Measurements from ENCODE around the gene OR52W1.
"Not testable (repeated sequence)": the region's sequence is repeated elsewhere in the genome, so short reads cannot be mapped to it uniquely, and the experiment has no call there.

The OR52W1 gene

DNA sequence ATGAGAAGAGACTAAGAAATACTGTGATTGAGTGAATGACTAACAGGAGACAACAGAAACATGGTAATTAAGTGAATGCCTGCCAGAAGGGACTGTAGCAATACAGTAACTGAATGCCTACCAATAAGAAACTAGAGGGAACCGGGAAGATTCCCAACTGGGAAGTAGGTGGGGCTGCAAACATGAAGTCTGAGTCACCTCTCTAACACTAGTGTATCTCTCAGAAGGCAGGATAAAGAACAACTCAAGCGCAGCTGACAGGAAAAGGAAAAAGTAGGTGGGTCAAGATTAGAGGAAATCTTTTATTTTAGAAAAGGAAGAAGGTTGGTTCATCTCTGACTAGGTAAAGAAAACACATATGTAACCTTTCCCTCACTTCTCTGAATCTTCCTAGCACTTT lies 20.3 kb downstream of the OR52W1 start:
- no peak for DNase-seq

DNA sequence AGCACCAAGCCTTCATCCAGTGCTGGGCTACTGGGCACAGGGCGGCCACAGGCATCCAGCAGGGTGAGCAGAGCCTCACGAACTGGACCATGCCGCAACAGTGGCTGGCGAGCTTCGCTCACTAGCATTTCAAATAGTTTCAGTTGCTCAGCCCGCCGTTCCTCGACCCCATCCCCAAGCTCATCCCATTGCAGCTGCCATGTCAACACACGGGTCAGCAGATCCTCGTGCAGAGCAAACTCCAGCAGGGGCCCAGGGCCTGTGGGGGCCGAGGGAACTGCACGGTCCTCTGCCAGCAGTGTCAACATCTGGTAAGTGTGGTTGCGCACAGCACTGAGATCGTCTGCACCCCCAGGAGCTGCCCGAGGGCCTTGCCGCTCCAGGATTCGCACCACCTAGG lies 24.8 kb downstream of the OR52W1 start:
- no peak for DNase-seq

DNA sequence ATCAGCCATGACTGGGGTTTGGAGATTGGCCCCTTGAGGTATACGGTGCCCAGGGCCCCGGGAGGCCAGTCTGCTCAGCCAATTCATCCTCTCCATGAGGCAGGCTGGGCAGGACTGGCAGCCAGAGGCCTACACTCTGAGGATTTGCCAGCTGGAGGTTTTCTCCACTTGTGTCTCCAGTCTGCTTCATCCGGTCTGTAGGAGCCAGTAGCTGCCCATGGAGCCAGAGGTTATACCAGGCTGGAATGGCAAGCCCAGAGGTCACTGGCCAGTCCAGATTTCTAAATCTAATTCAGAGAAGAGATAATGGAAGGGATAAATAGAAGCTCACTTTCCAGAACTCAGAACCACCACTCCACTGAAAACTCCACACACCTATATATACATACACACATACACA lies 25.4 kb downstream of the OR52W1 start:
- DNase-seq: no peak

DNA sequence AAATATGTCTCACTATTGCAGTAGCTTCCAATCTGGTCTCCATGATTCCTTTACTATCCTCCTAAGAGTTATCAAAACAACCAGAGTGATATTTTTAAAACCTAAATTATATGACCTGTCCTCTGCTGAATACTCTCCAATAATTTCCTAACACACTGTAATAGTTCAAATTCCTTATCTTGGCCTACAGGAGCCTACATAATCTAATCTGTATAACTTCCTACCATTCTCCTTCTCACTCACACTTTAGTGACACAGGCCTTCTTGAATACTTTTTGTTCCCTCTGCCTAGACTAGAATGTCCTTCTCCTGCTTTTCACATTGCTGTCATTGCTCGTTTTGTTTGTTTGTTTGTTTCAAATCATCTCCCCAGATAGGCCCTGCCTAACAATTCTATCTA lies 26.0 kb downstream of the OR52W1 start:
- DNase-seq: no peak

DNA sequence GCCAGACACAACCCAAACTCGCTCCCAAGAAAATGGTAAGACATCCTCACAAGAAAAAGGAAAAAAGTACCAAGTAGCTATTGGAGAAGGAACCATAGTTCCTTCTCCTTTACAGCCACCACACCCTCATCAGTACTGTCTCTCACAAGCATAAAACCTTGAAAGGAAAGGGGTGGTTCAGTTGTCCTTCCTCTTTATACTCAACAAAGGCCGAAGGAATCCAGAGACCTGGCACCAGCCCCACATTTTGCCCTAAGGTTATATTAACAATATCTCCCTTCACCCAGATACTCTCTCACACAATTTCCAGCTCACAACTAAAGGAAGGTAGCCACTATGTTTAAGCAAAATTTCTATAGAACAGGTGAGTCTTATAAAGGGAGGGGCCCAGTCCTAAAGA lies 26.9 kb downstream of the OR52W1 start:
- no peak for DNase-seq

DNA sequence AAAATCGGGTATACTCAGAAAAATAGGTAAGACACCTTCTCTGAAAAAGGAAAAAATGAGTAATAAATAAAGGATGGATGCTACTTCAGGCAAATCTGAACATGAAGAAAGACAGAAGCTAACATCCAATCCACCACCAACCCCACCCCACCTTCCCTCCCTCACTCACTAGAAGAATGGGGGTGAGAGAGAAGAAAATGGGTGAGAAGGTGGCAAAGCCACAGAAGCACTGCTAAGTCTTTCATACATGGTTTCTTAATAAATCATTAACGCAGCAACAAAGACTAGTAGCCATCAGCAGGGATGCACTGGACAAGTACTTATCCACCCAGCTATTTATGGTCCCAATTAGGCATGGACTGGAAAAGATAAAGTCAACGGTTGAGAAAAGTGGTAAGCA lies 29.5 kb downstream of the OR52W1 start:
- no peak for DNase-seq

DNA sequence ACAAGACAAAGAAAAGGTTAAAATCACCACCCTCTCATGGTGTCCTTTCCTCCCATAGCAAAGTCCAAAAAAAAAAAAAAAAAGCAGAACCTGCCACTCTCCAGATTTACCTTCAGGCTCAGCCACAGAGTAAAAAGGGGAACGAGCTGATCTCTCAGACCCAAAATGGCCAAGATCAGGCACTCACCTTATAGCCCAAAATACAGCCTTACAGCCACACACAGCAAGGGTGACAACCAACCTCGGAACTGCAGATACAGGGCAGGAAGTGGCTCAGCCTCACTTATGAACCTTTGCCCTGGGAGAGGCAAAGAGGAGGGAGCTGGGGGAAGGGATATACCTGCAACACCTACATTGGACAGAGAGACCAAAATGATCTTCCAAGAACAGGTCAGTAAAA lies 30.9 kb downstream of the OR52W1 start:
- no peak for DNase-seq

DNA sequence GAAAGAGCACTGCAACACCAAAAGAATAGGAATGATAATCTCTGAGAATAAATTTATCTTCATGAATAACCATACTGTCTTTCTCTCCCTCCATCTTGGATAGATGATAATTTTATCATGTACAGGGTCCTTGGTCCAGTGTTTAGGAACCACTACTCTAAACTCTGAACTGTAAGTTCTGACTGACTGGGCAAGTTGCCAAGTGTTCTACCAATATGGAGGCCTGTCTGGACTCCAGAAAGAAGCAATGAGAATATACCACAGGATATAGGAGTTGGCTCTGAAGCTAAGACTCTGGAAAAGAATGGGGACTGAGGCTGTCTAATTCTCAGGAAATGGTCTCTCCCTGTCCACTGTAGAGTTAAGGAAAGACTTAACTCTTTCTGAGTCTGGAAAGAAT lies 33.9 kb downstream of the OR52W1 start:
- DNase-seq: no peak

DNA sequence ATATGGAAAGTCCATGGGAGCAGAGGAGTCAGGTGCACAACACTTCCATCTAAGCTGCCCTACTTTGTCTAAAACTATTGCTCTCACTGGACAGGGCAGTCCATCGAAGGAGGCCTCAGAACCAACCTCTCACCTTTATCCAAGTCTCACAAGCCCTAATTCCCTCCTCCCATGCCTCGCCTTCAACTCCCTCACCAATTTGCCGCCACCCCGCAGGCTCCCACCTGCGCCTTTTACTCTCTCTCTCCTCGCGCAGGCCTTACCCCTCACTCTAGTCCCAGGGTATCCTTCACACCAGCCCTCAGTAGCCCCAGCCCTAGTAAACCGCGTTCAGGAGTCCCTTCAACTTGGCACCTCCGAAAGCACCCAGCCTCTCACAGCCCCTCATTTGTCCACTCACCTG lies 35.0 kb downstream of the OR52W1 start:
- DNase-seq: no peak

DNA sequence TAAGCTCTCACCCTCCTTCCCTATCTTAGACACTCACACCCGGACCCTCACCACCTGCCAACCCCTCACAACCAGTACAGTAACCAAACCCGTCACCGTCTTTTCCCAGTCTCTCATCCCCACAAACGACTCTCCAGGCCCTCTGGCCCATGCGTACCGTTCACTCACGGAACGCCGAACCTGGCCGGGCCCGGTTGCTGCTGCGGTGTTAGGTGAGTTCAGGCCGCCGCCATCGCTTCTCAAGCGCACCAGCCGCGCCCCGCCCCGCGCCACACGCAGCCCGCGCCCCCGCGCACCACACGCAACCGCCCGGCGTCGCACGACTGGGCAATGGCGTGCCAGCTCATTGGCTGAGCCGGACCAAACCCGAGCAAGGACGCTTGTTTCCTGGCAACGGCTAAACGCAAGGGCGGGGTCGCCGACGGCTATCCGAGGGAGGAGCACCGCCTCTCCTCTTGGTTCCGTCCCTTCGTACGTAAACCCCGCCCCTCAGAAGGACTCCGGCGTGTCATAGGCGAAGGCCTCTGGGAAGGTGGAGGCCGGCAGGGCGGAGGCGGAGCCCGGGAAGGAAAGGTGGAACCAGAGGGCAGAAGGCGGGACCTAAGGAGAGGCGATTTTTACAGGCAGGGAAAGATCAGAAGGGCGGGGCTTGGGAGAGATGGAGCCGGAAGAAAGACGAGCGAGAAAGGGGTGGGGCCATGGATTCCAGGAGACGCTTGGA lies 35.5 kb downstream of the OR52W1 start, which contains the start of gene FHIP1B:
Gene FHIP1B (minus strand): TSS at position 250 of the 721 bp plus-strand sequence. CDS start 10,120 bp downstream, outside the sequence.
- DNase-seq: peak; percentile 99

DNA sequence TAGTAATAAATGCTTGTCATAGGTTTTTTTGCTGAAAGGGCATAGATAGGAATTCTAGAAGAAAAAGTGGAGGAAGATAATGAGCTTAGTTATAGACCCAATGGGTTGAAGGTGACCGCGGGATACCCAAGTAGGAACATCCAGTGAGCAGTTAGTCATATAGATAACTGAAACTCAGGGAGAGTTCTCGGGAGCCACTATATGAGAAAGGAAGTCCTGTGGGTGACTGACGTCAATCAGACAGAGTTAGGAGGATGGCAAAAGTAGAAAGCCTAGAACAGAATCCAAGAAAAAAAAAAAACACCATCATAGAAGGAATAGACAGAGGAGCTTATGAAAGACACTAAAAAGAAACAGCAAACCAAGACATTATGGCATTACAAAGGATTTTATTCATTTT lies 38.2 kb downstream of the OR52W1 start:
- no peak for DNase-seq

DNA sequence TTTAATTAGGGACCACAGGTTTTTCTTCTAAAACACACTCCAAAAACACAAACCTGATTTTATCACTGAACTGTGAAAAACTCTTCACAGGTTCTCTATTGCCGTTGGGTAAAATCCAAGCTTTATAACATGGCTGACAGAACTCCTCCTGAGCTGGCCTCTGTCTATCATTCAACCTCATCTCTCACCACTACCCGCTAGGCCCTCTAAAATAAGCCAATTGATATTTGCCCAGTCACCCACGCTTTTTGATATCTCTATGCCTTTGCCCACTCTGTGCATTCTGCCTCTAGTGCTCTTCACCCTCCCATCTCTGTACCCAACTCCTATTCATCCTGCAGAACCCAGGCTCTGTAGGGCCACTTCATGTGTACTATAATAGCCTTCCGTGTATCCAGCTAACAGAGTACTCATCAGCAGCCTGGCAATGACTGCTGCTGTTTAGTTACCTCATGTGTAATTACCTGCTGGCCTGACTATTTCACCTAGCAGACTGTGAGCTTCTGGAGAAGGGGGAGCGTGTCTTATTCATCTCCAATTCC lies 38.8 kb downstream of the OR52W1 start:
- DNase-seq: no peak

DNA sequence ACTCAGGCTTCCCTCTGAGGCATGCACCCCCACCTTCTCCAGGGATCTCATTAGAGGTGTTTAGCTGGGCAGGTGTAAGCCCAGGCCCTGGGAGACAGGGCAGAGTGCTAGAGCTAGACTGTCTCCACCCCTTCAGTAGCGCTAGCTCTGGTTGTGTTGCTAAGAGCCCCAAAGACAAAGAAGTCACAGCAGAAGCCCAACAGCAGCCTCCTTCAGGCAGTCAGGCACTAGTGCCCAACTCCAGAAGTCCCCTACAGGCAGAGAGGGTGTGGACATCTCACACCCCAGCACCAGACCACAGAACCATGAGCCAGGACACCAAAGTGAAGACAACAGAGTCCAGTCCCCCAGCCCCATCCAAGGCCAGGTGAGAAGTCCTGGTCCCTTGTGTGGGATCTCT lies 39.9 kb downstream of the OR52W1 start, which contains the start of gene CNGA4:
Gene CNGA4 (plus strand): TSS at position 188 of the 400 bp plus-strand sequence. CDS start 118 bp downstream, at position 306.
- DNase-seq: no peak

DNA sequence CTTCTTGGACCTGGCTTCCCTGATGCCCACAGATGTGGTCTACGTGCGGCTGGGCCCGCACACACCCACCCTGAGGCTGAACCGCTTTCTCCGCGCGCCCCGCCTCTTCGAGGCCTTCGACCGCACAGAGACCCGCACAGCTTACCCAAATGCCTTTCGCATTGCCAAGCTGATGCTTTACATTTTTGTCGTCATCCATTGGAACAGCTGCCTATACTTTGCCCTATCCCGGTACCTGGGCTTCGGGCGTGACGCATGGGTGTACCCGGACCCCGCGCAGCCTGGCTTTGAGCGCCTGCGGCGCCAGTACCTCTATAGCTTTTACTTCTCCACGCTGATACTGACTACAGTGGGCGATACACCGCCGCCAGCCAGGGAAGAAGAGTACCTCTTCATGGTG lies 41.1 kb downstream of the OR52W1 start:
- DNase-seq: no peak

DNA sequence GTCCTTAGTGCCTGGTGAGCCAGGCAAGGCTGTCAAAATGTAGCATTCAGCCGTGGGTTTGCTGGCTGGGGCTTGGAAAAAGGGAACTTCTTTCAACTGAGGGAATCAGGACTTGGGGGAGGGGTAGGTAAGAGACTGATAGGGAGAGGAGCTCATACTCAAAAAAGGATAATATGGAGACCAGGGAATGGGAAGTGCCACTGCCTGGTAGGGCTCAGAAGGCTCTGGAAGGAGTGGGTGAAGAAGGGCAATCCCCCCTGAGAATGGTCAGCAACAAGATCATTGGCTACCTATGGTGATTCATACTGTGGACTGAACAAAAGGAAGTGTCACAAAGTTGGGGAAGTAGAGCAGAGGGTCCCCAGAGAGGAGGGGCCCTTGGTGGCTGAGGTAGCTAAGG lies 41.8 kb downstream of the OR52W1 start:
- DNase-seq: no peak

DNA sequence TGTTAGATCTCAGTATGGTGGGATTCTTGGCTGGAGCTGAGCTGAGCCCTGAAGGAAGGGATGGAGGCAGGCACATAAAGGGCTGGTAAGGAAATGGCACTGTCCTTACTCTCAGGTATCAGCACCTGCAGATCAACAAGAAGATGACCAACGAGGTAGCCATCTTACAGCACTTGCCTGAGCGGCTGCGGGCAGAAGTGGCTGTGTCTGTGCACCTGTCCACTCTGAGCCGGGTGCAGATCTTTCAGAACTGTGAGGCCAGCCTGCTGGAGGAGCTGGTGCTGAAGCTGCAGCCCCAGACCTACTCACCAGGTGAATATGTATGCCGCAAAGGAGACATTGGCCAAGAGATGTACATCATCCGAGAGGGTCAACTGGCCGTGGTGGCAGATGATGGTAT lies 42.3 kb downstream of the OR52W1 start:
- no peak for DNase-seq

DNA sequence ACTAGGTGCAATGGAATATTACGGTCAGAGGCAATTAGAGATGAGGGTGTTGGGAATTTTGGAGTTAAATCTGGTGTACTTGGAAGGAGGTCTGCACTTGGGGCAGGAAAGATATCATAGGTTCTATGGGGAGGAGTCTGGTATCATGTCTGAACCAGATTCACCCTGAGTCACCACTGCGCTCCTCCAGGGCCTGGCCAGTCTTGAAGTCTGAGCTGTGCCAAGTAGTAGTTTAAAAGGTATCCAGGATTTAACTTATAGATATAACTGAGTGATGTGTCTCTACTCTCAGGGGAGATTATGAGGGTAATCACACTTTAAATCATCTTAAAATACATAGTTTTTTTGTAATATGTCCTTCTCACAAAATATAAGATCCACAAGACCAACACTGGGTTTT lies 46.5 kb downstream of the OR52W1 start:
- DNase-seq: no peak

DNA sequence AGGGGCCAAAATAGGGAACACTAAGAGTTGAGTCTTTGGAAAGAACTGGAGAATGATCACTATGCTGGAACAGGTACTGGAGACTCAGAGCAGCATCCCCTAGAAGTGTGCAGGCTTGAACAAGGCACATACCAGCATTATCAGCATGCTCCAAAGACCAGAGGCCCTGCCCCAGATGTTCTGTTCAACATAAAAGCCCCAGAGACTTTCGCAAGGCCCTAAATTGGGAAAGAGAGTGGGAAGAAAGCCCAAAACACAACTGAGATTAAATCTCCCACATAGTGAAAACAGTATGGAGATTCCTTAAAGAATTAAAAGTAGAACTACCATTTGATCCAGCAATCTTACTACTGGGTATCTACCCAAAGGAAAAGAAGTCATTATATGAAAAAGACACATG lies 49.2 kb downstream of the OR52W1 start:
- DNase-seq: no peak

DNA sequence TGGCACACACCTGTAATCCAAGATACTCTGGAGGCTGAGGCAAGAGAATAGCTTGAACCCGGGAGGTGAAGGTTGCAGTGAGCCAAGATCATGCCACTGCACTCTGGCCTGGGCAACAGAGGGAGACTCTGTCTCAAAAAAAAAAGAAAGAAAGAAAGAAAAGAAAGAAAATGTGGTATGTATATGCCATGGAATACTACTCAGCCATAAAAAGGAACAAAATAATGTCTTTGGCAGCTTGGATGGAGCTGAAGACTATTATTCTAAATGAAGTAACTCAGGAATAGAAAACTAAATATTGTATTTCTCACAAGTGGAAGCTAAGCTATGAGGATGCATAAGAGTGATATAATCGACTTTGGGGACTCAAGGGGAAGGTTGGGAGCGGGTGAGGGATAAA lies 49.9 kb downstream of the OR52W1 start:
- DNase-seq: not testable (repeated sequence)
